SK-N-MC (cell line): ENCODE measurements around the gene PPAN.

ENCODE experiments used
- EZH2 ChIP-seq: fragments of 200-600 bp; sonication (generic); IDR thresholded peaks from one replicate; pipeline ENCODE4 v1.6.1; 2017; ENCODE audit warnings: antibody characterized with exemption
- POLR2AphosphoS5 ChIP-seq: IDR thresholded peaks from 2 replicates; pipeline ENCODE4 v1.6.1; 2012; ENCODE audit warnings: mild to moderate bottlenecking, low read depth, low read length, borderline replicate concordance

DNA sequence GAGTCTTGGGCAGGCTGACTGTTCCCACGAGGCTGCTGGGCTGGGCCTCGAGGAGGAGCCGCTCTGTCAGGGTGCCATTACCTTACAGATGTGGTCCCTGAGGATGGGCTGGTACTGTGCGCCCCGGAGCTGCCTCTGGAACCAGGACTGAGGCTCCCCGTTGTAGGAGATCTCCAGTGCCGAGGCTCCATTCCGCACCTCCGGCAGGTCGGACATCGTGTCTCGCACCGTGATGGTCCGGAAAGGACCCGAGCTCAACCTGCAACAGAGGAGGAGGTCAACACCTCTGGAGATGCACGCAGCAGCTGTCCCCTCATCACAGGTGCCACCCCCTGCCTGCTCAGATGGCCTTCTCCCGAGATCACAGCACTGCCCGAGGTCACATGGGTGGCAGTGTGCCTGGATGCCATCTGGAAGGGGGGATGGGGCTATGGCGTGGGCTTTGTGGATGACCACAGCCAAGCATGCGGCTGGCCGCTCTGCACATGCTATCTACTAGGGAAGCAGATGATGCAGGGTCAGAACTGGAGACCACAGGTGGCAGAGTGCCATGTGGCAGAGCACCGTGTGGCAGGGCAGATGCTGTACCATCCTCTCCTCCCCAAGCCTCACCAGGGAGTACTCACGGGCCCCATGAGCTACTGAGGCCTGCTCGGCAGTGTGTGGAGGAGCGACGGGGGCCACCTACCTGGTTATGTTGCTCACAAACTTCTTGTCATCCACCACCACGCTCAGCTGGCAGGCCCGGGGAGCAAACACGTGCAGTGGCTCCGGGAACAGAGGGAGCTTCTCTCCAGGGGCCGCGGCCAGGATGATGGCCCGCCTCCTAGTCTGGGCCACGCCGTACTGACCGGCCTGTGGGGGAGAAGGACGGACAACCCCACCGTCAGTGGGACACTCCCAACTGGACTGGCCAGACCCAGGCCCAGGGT is 31.9 kb downstream of the PPAN start:
- TF ChIP-seq EZH2 (no peak), POLR2AphosphoS5 (no peak)
